GM23338 (cell line): ENCODE data around the gene ZNF429.

Experiments
- EZH2 ChIP-seq: fragments of 200-600 bp; sonication (generic); IDR thresholded peaks from one replicate; pipeline ENCODE4 v1.8.0; 2017; ENCODE audit warnings: antibody characterized with exemption, mild to moderate bottlenecking, low read depth; ENCODE audit not compliant: unreplicated experiment
- TF ChIP-seq, protein P1 (sequence below), 2 experiments: fragments of 200-600 bp in 1 of 2; sonication (generic) in 1 of 2; conservative IDR thresholded peaks; 2 replicates each; pipeline versions ENCODE4 v1.5.1 to v1.6.1; 2016 to 2017; ENCODE audit warnings: antibody characterized with exemption in 2 of 2, low read depth in 2 of 2, mild to moderate bottlenecking in 2 of 2, moderate library complexity in 1 of 2

DNA sequence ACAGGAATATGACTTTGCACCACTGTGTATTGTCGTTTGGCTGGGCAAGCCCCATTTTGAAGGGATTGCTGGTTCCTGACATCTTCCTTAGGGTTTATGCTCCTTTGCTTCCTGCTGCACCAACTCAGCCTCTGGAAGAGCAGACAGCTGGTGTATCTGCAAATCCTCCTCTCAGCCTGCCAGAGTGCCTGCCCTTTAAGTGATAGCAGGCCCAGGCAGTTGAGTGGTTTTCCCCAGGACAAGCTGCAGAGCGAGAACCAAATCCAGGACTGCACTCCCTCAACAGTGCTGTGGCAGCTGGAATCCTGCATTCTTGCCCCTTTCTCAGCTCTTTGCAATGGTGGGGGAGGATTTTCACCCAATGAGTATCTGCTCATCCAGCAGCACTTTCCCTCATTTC, 85.5 kb downstream of the ZNF429 start:
- TF ChIP-seq, protein P1, sequence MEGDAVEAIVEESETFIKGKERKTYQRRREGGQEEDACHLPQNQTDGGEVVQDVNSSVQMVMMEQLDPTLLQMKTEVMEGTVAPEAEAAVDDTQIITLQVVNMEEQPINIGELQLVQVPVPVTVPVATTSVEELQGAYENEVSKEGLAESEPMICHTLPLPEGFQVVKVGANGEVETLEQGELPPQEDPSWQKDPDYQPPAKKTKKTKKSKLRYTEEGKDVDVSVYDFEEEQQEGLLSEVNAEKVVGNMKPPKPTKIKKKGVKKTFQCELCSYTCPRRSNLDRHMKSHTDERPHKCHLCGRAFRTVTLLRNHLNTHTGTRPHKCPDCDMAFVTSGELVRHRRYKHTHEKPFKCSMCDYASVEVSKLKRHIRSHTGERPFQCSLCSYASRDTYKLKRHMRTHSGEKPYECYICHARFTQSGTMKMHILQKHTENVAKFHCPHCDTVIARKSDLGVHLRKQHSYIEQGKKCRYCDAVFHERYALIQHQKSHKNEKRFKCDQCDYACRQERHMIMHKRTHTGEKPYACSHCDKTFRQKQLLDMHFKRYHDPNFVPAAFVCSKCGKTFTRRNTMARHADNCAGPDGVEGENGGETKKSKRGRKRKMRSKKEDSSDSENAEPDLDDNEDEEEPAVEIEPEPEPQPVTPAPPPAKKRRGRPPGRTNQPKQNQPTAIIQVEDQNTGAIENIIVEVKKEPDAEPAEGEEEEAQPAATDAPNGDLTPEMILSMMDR (conservative IDR thresholded peaks at IDR 0.05; ENCODE audit: low read depth in 2 of 2) = no peak
- no peak for TF ChIP-seq EZH2
